Caki2 (cell line): ENCODE results near the gene PNPLA3. TPM values are rescaled to one million over a fixed set of nuclear protein-coding genes. Genes with fewer than 3 reads are reported as not detected.

Source experiments
- total RNA-seq: library from RNA; depleted of rRNA; stranded (reverse); fragments of >200 nt; shearing (Covaris generic); gene quantifications from 2 replicates; pipeline ENCODE4 v1.2.3, GENCODE V29; 2014; ENCODE audit warnings: low replicate concordance; rRNA removed

Gene PNPLA3
- total RNA-seq, 1 experiment from 2014 or later = 1.8 TPM

Other genes with a start within 250 kb of the PNPLA3 start
- gene EFCAB6, start 111.5 kb upstream of the PNPLA3 start, total RNA-seq = 0.98 and 3.9 TPM in 2 replicates
- gene SULT4A1, start 61.3 kb upstream of the PNPLA3 start, total RNA-seq = not detected in 2 replicates
- gene PNPLA5, start 31.8 kb upstream of the PNPLA3 start, total RNA-seq = not detected in 2 replicates
- gene SAMM50, start 31.6 kb downstream of the PNPLA3 start, total RNA-seq = 71.6 and 75.3 TPM in 2 replicates
- 61.7 and 106 TPM in 2 replicates for gene PARVB, start 100.5 kb downstream of the PNPLA3 start, total RNA-seq